CD4-positive, alpha-beta T cell treated with Interleukin-2 at 100 ng/mL for 4 hours (primary cell): ENCODE results near the gene CFHR4.
"Not testable (repeated sequence)": the region's sequence is repeated elsewhere in the genome, so short reads cannot be mapped to it uniquely, and the experiment has no call there.

Source experiments
- DNase-seq: peaks from one replicate; pipeline ENCODE4 v3.0.0-alpha.2; 2020; ENCODE audit warnings: low spot score

The CFHR4 gene

DNA sequence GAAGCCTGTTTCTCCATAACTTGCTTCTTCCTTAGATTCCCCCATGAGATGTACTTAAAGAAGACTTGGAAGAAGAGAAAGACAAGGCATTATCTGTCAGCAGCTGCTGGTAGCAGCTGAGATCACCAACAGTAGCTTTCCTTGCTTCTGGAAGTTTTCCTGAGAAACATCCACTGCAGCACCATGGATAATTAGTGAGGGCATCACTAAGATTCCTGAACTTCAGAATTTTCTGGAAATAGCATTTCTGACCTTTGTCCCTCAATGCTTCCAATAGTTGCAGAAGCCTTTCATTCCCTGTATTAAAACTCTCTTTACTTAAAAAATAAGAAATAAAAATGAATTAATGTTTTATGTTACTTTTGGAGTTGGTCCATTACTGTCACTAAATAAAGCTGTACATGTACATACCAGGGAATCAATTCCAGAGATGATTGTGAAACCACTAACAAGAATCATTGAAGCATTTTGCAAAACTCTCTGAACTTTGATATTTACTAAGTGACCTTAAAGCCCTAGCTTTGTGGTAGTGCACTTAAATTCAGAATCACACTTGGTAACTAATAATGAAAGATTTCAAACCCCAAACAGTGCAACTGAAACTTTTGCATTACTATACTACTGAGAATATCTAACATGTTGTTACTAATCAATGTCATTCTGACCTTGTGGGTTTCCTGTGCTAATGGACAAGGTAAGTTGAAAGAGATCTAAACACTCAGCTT is at the start of gene CFHR4:
Gene CFHR4, plus strand, starts transcription at position 538 of the 725 bp plus-strand sequence. Its CDS starts 99 bp downstream, at position 637.
- DNase-seq = no peak

DNA sequence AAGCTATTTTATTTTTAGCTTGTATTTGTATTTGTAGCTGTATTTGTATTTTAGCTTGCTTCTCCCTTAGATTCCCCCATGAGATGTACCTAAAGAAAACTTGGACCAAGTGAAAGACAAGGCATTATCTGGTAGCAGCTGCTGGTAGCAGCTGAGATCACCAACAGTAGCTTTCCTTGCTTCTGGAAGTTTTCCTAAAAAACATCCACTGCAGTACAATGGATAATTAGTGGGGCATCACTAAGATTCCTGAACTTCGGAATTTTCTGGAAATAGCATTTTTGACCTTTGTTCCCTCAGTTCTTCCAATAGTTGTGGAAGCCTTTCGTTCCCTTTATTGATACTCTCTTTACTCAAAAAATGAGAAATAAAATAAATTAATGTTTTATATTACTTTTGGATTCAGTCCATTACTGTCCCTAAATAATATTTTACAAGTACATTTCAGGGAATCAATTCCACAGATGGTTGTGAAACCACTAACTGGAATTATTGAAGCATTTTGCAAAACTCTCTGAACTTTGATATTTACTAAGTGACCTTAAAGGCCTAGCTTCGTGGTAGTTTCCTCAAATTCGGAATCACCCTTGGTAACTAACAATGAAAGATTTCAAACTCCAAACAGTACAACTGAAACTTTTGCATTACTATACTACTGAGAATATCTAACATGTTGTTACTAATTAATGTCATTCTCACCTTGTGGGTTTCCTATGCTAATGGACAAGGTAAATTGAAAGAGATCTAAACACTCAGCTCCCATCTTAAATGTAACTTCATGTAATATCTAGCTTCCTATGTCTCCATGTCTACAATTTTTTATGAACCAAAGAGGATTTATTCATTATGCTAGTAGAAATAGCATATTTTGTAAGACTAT is 38.0 kb upstream of the CFHR4 start:
- not testable (repeated sequence) for DNase-seq

DNA sequence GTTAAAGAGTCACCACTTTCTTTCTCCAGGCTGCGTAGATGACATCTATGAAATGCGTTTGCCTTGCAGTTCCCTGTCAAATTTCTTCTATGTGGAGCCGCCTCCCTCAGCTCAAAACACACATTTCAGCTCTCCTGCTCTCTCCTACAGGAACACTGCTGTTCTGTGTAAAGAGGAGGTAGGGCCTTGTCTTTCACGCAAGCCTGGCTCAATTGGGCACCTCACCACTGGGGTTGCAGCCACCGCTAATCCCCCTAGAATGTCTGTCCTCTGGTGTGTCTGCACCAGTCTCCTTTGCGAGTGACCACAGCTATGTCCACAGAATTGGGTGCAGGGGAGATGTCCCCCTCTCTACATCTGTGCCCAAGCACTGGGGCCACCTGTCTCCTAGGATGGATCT is 31.8 kb upstream of the CFHR4 start:
- DNase-seq = no peak

DNA sequence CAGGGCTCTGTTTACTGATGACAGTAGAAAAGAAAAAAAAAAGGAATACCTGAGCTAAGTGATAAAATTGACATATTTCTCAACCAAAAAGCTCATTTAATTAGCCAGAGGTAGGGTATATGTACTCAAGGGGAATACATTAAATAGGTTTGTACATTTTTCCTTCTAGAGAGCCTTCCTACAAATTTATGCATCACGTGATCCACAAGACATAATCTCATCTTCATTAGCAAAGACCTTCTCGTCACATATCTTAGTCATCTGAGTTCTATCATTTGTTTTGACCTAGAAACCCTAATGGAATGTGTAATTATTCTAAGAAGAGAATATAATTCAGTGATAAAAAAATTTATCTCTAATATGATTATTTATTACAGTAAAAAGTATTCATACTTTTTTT is 30.7 kb upstream of the CFHR4 start:
- no peak for DNase-seq

DNA sequence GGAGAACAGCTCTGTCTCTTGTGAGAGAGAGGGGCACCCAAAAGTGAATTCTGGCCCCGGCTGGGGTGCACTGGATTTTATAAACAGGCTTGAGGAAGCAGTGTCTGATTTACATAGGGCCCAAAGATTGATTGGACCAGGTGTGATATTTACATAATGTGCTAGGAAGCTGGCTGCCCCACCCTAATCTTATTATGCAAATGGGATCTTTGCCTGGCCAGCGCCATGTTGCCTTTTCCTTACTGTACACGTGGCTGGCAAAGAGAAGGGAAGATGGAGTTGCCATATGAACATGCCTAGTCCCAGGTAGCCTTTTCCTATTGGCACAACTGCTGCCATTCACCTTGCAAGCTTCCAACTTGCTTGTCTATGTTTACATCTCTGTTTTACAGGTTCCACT is 29.0 kb upstream of the CFHR4 start:
- no peak for DNase-seq

DNA sequence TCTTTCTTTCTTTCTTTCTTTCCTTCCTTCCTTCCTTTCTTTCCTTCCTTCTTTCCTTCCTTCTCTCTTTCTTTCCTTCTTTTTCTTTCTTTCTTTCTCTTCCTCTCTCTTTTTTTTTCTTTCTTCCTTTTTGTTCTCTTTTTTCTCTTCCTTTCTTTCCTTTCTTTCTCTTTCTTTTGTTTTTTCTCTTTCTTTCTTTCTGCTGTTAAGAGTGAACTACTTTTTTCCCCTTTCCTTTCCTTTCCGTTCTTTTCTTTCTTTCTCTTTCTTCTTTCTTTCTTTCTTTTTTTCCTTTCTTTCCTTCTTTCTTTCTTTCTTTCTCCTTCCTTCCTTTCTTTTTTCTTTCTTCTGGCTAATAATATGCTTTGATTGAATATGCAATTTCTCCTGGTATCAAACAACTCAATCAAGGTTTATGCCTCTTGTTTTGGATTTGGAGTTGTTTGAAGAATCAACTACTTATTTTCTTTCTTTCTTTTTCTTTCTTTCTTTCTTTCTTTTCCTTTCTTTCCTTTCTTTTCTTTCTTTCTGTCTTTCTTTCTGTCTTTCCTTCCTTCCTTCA is 27.4 kb upstream of the CFHR4 start:
- DNase-seq = no peak

DNA sequence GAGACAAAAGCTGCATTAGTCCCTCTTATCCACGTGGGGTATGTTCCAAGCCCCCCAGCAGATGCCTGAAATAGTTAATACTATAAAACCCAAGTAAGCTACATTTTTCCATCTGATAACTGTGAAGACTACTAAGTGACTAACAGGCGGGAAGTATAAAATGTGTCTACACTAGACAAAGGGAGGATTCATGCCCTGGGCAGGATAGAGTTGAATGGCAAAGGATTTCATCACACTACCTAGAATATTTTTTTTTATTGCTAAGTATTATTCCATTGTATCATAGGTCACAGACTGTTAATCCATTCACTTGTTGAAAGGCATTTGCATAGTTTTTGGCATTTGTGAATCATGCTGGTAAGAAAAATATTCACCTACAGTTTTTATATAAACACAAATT is 26.4 kb upstream of the CFHR4 start:
- DNase-seq = no peak

DNA sequence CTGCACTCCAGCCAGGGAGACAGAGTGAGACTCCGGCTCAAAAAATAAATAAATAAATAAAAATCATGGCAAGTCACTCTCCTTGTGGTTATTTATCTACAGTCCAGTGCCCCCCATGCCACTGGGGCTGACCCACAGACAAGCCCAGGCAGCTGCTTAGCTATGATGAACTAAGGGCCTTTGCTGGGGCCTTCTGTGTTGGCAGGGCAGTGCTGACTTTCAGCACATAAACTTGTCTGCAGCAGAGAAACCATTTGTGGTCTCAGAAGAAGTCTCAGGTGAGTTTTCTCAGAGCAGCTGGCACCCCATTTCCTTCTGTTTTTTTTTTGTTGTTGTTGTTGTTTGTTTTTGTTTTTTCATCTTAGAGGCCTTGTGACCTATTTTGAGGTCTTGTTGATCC is 20.9 kb upstream of the CFHR4 start:
- DNase-seq = no peak

DNA sequence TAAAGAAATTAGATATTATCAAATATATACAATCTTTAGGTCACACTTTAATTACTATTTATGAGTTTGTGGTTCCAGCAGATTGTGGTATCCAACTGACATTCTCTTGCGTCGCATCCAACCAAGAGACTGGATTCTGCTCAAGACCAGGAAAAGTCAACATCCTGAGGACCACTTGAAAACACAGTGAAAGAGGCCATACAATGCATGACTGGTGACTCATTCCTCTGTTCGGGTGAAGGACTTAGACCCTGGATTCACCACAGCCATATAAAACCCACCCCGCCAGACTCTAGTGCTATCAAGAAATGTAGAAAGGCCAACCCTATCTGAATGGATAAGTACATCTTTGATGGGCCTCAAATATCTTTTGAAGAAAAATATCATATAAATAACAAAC is 14.5 kb upstream of the CFHR4 start:
- DNase-seq = no peak

DNA sequence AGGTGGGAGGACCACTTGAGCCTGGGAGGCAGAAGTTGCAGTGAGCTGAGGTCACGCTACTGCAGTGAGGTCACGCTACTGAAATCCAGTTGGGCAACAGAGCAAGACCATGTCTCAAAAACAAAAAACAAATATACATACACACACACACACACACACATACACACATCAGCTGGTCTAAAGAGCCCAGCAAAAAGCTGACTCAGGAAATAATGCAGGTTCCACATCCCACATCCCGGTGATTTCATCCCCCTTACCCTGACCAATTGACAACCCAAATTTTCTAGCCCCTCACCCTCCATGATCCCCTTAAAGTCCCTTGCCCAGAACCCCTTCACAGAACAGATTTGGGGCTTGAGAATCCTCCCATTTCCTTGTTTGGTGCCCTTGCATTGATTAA is 11.9 kb upstream of the CFHR4 start:
- DNase-seq = no peak

DNA sequence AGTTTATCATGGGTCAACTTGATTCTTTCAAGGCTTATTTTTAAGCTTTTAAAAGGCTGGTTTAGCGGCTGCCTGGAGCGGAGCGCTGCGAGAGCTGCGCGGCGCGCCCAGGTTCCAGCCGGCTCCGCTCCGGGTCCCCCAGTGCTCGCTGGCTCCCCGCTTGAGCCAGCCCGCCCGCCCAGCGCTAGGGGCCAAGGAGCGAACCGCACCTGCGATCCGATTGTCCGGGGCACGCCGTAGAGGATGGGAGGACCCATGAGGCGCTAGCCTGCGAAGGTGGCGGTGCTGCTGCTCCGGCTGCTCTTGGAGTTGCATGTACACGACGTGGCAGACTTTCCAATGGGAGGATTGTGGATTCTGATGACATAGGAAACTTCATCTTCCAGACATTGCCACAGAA is 9.9 kb upstream of the CFHR4 start:
- no peak for DNase-seq

DNA sequence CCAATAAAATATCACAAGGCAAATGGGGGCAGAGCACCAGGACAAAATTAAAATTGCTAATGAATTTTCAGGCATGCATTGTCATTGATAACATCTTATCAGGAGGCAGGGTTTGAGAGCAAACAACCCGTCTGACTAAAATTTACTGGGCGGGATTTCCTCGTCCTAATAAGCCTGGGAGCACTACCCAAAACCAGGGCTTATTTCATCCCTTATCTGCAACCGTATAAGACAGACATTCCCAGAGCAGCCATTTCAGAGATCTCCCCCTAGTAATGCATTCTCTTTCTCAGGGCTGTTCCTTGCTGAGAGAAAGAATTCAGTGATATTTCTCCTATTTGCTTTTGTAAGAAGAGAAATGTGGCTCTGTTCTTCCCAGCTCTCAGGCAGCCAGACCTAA is 1.3 kb upstream of the CFHR4 start:
- not testable (repeated sequence) for DNase-seq

DNA sequence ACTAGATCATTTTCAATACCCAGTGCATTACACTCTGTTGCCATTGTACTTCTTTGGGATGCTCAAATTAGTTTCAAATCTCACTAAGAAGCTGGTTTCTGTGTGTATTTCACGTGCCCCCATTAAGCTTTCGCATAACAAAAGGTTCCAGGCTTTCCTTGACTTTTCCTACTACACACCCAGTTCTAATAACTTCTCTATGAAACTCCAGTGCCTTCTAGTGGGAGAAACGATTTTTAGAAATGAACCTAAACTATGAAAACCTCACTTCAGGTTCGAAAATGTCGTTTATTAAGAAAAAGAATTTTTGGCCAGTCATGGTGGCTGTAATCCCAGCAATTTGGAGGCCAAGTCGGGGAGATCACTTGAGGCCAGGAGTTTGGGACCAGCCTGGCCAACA is 2.8 kb downstream of the CFHR4 start:
- no peak for DNase-seq

DNA sequence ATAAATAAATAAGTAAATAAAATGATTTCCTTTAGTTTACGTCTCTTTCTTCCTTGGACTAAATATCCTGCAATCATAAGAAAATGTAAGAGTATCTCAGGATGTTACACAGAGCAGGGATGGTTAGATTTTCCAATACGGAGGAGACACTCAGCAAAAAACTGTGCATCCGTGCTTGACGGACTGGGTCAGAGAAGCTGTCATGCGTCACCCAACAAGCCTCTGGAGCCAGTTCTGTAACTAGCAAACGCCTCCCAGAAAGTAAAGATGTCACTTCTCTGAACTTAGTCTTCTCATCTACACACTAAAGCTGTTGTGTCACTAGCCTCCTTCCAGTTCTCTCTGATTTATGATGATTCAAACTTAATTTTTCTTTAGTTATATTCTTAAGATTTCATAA is 3.4 kb downstream of the CFHR4 start:
- DNase-seq = no peak

DNA sequence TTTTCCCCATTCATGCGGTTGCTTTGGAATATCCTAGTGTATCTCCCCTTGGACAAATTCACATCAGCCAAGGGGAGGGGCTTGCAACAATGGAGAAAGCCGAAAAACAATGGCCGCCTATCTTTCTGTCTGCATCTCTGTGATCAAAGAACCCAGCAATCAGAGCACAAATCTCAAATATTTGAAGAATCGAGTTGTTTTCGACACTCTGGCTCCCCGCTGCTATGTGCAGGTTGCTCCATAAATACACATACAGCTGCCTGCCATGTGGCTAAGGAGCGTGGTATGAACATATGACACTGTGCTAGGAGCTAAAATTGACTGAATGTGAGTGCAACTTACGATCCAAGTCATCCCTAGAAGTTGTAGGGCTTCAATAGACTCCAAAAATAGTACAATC is 8.5 kb downstream of the CFHR4 start:
- DNase-seq = no peak

DNA sequence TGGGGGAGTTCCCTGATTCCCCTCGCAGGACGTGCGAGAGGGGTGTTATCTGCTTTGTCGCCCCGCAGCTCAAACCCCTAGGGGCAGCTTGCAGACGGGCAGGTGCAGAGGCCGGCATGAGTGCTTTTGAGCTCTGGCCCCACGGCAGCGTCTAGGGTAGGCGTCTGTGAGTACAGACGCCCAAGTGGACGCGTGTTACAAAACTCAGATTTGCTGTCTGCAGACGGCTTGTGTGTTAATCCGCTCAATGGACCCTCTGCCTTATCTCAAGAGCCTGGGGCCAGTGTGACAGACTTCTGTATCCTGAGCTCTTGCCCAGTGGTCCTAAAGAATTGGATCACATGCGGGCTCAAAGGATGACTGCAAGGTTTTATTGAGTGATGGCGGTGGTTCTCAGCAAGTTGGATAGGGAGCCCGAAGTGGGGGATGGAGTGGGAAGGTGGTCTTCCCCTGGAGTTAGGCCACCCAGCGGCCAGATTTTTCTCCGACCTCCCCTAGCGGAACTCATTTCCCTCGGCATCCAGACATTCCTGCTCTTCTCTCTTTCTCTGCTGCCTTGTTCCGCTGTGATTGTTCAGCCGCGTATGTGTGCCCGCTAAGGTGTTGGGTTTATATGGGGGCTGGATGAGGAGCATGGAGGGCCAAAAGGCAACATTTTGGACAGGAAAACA is 9.4 kb downstream of the CFHR4 start:
- no peak for DNase-seq

DNA sequence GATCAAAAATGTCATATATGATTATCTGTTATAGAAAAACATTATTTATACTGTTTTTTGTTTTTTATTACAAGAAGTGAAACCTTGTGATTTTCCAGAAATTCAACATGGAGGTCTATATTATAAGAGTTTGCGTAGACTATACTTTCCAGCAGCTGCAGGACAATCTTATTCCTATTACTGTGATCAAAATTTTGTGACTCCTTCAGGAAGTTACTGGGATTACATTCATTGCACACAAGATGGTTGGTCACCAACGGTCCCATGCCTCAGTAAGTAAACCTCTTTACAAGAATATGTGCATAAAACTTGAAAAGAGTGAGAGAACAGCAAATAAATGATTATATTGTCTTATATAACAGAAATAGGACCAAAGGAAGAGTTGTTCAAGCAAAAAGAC is 14.5 kb downstream of the CFHR4 start:
- no peak for DNase-seq

DNA sequence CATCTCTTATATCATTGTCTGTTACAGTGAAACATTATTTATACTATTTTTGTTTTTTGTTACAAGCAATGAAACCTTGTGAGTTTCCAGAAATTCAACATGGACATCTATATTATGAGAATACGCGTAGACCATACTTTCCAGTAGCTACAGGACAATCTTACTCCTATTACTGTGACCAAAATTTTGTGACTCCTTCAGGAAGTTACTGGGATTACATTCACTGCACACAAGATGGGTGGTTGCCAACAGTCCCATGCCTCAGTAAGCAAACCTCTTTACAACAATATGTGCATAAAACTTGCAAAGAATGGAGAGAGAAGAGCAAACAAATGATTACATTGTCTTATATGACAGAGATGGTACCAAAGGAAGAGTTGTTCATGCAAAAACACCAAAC is 22.4 kb downstream of the CFHR4 start:
- DNase-seq = no peak

DNA sequence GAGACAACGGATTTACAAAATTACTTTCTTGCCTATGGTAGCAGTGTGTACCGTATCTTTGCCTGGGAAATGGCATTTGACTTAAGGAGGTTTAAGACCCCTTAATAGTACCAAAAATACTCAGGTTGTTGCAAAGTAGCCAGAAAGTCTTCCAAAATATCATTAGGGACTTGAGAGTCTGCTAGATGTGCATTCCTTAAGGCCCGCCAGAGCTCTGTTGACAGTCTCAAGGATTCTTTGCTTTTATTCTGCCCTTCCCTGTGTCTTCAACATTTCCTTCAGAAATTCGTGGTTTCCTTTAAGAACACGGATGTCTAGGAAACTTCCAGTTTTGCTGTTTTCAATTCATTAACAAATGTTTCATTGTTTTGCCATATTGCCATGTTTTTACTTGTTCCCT is 24.4 kb downstream of the CFHR4 start:
- not testable (repeated sequence) for DNase-seq

DNA sequence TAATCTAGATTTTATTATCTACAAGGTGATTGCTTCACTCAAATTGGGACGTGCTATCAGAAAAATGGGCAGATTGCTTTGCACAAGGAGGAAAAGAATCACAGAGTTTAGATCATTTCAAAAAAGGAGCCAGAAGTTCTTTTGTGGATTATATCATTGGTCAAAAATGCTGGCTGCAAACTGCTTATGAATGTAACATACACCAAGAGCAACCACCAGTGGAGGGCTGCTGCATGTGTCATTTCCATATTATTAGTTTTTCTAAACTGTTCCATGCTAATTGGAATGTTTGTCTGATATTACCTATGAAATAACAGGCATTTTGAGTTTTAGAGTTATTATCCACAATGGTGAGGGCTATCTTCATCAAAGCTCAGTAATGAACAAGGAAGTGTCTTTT is 39.0 kb downstream of the CFHR4 start:
- DNase-seq = not testable (repeated sequence)

DNA sequence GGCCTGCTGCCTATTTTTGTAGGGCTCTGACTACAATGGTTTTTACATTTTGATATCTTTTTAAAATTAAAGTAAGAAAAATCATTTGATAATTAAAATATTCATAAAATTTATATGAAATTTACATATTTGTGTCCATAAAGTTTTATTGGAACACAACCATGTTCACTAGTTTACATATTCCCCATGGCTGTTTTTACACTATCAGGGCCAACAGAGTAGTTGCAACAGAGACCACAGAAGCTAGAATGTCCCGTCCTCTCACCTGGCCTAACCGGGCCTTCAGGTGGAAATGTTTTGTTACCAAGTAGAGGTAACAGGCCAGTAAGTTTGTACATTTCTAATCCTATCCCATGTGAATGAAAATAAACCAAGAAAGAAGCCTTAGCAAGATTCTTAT is 45.0 kb downstream of the CFHR4 start:
- DNase-seq = not testable (repeated sequence)

DNA sequence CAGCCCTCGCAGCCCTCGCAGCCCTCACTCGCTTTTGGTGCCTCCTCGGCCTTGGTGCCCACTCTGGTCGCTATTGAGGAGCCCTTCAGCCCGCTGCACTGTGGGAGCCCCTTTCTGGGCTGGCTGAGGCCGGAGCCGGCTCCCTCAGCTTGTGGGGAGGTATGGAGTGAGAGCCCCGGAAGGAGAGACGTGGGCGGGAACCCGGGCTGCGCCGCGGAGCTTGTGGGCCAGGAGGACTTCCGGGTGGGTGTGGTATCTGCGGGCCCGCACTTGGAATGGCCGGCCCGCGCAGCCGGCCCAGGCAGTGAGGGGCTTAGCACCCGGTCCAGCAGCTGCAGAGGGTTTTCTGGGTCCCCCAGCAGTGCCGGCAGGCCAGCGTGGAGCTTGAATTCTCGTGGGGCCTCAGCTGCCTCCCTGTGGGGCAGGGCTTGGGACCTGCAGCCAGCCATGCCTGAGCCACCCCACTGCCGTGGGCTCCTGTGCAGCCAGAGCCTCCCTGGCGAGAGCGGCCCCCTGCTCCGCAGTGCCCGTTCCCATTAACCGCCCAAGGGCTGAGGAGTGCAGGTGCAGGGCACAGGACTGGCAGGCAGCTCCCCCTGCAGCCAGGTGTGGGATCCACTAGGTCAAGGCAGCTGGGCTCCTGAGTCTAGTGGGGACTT is 45.8 kb downstream of the CFHR4 start:
- DNase-seq = no peak
